Progenitor cell of endocrine pancreas (in vitro differentiated cells): ENCODE data around the gene ELOVL6. TPM values are rescaled to one million over a fixed set of nuclear protein-coding genes. Genes with fewer than 3 reads are reported as not detected.

ENCODE experiments used
- DNase-seq: peaks from one replicate; pipeline ENCODE4 v3.0.0; 2021; ENCODE audit warnings: low spot score; ENCODE audit not compliant: unreplicated experiment
- H3K27ac Mint-ChIP-seq: 2 replicates; pipeline ENCODE4 v1.8.0; 2021; ENCODE audit warnings: mild to moderate bottlenecking, moderate library complexity, mixed read lengths
- H3K27me3 Mint-ChIP-seq: 2 replicates; pipeline ENCODE4 v1.8.0; 2021; ENCODE audit warnings: mixed read lengths
- H3K36me3 Mint-ChIP-seq: 2 replicates; pipeline ENCODE4 v1.8.0; 2022; ENCODE audit warnings: mixed read lengths; ENCODE audit not compliant: insufficient read depth
- H3K4me1 Mint-ChIP-seq: 2 replicates; pipeline ENCODE4 v1.8.0; 2021; ENCODE audit warnings: low read depth, mixed read lengths
- H3K4me3 Mint-ChIP-seq: 2 replicates; pipeline ENCODE4 v1.8.0; 2021; ENCODE audit warnings: low read depth, mild to moderate bottlenecking, moderate library complexity, mixed read lengths
- H3K9me3 Mint-ChIP-seq: 2 replicates; pipeline ENCODE4 v1.8.0; 2021; ENCODE audit warnings: low read depth, mixed read lengths
- total RNA-seq: library from RNA; stranded (reverse); gene quantifications from 2 replicates; pipeline ENCODE4 v1.2.1, GENCODE V29; 2021
- TF ChIP-seq, protein P1 (sequence below): fragments of 200-600 bp; sonication (generic); IDR thresholded peaks from one replicate; pipeline ENCODE4 v1.5.0; 2021; ENCODE audit warnings: antibody characterized with exemption, mild to moderate bottlenecking; ENCODE audit not compliant: unreplicated experiment

ELOVL6 gene
- total RNA-seq, 1 donor from 2014 or later = 34.3 TPM

DNA sequence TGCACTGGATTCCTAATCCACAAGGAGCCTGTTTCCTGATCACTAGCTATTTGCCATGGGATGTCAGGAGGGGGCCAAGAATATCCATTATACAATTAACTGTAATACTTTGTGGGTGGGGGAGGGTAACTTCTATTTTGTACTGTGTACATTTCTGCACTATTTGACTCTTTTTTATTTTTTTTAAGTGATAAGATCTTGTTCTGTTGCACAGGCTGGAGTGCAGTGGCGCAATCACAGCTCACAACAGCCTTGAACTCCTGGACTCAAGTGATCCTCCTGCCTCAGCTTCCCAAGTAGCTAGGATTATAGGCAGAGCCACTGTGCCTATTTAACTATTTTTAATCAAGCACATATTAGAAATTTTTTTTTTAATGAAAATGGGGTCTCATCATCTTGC is 134.1 kb downstream of the ELOVL6 start:
- TF ChIP-seq, protein P1, sequence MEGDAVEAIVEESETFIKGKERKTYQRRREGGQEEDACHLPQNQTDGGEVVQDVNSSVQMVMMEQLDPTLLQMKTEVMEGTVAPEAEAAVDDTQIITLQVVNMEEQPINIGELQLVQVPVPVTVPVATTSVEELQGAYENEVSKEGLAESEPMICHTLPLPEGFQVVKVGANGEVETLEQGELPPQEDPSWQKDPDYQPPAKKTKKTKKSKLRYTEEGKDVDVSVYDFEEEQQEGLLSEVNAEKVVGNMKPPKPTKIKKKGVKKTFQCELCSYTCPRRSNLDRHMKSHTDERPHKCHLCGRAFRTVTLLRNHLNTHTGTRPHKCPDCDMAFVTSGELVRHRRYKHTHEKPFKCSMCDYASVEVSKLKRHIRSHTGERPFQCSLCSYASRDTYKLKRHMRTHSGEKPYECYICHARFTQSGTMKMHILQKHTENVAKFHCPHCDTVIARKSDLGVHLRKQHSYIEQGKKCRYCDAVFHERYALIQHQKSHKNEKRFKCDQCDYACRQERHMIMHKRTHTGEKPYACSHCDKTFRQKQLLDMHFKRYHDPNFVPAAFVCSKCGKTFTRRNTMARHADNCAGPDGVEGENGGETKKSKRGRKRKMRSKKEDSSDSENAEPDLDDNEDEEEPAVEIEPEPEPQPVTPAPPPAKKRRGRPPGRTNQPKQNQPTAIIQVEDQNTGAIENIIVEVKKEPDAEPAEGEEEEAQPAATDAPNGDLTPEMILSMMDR = no peak
- no peaks in the 10 kb centered on the region for H3K36me3 Mint-ChIP-seq

DNA sequence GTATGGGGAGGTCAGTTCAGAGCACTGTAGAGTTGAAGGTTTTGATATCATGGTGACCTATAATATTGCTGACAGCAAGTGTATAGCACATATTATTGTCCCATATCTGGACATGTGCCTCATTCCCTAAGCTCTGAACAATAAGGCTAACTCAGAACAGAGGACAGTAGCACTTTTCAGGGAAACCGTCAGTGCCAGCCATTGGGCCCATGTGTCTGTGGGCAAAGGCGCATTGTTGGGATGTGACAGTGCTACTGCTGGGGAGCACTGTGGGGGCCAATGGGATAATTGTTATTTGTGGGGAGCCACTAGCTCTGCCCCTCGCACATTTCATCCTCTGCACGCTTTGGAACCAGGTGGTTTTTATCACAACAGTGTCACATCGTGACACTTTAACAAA is 136.2 kb downstream of the ELOVL6 start:
- TF ChIP-seq, protein P1 = no peak
- Mint-ChIP-seq H3K36me3 (peaks cover 2% of the 10 kb centered on the region), H3K27ac (no peak overlapping the region), H3K4me3 (no peak overlapping the region), H3K9me3 (no peaks in the 10 kb centered on the region), H3K27me3 (no peaks in the 10 kb centered on the region), H3K4me1 (no peaks in the 10 kb centered on the region)
- DNase-seq = no peak

More for the DNA sequence above, 134.1 kb downstream of the ELOVL6 start:
- Mint-ChIP-seq H3K4me1 (no peaks in the 10 kb centered on the region), H3K9me3 (no peaks in the 10 kb centered on the region), H3K27me3 (no peaks in the 10 kb centered on the region), H3K27ac (no peak overlapping the region), H3K4me3 (no peak overlapping the region)
- DNase-seq = no peak

DNA sequence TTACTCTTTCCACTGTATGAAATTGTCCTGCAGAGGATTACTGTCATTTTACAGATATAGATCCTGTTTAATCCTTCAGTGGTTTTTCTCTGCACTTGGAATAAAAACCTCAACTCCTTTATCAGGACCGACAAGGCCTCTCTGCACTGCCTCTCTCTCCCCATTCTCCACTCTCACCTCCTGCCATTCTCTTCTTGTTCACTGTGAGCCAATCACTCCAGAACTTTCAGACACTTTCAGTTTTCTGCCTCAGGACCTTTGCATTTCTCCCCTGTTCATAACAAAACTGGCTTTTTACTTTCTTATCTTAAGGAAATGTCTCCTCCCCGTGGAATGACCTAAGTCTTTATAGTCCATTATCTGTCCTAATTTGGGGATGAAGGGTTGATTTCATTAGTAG is 137.3 kb downstream of the ELOVL6 start:
- TF ChIP-seq, protein P1 = no peak
- no peak for DNase-seq
- H3K4me3 Mint-ChIP-seq = no peak overlapping the region
- H3K9me3 Mint-ChIP-seq = no peaks in the 10 kb centered on the region
- H3K4me1 Mint-ChIP-seq = no peaks in the 10 kb centered on the region
- no peaks in the 10 kb centered on the region for H3K27me3 Mint-ChIP-seq
- H3K36me3 Mint-ChIP-seq = peaks cover 2% of the 10 kb centered on the region
- no peak overlapping the region for H3K27ac Mint-ChIP-seq

DNA sequence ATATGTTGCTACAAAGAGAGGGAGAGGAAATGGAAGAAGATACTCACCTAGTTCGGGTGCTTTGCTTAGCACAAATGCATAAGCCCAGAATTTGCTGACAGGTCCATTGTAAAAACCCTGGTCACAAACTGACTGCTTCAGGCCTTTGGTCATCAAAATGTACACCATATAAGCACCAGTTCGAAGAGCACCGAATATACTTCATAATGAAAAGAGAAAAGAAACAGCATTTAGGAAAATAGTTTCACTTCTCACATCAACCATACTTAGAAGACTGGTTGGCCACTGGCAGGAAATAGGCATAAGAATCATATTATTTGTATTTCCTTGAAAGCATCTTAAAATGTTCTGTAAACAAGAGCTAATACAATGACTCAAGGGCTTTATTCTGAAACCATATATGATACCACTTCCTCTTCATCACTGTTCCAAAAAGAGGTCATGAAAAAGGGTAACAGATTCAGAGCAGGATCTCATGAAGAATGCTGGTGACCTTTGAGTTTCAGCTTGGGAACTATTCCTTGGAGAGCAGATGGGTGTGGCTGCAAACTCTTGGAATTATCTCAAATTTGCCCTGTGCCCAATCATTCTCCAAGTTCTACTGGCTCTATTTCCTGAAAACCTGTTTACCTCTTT is 138.7 kb downstream of the ELOVL6 start:
- no peaks in the 10 kb centered on the region for H3K27me3 Mint-ChIP-seq
- H3K4me3 Mint-ChIP-seq = no peak overlapping the region
- TF ChIP-seq, protein P1 = no peak
- no peak overlapping the region for H3K27ac Mint-ChIP-seq
- peaks cover 2% of the 10 kb centered on the region for H3K36me3 Mint-ChIP-seq
- DNase-seq = no peak
- no peaks in the 10 kb centered on the region for H3K9me3 Mint-ChIP-seq
- H3K4me1 Mint-ChIP-seq = no peaks in the 10 kb centered on the region

DNA sequence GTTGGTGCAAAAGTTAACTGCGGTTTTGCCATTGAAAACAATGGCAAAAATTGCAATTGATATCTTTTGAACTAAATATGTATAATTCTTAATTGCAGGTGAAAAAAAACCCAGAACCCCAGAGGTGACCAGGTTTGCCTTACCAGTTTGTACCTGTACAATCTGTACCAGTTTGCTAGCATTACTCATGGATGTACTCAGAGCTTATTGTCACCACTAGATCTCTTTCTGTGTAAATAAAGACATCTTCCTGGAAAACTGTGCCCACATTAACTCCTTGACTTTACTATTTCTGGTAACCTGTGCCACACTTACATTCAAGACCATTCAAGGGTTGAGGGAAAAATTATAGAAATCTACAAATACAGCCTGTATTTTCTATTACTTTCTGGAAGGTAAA is 139.7 kb downstream of the ELOVL6 start:
- H3K27ac Mint-ChIP-seq = no peak overlapping the region
- TF ChIP-seq, protein P1 = no peak
- H3K4me1 Mint-ChIP-seq = no peaks in the 10 kb centered on the region
- no peak for DNase-seq
- H3K4me3 Mint-ChIP-seq = no peak overlapping the region
- H3K27me3 Mint-ChIP-seq = no peaks in the 10 kb centered on the region
- H3K9me3 Mint-ChIP-seq = no peaks in the 10 kb centered on the region
- H3K36me3 Mint-ChIP-seq = peaks cover 4% of the 10 kb centered on the region
